NCI-H146 treated with DMSO at 0.1 percent for 48 hours (cell line): ENCODE results near the gene CEP97.

Experiments
- DNase-seq: peaks from one replicate; lab custom pipeline; 2025; ENCODE audit not compliant: unreplicated experiment; lab: John Stamatoyannopoulos, UW

CEP97 gene

DNA sequence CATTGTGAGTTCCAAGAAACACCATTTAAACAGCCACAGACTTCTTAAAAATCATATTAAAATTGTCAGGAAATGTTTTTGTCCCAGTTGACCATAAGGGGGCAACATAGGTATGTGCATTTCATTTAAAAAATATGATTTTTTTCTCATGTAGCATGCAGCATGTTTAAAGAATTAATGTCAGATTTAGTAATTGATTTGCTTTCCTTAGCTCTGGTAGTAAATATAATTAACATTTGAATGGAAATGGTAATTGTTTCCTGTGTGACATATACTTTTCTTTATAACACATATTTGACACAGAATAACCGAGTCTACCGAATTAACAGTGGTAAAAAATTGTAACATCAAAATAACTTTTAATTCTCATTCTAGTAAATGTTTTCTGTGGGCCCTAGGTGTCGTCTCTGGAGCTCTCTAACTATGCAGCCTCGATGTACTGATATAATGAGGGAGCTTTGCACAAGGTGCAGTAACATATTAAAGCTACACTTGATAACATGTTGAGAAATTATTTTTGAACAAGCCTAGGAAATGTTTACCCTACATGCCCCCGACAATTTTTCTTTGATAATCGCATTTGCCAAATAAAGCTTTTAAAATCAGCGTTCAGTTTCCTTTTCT is 89.5 kb downstream of the CEP97 start:
- DNase-seq: no peak

DNA sequence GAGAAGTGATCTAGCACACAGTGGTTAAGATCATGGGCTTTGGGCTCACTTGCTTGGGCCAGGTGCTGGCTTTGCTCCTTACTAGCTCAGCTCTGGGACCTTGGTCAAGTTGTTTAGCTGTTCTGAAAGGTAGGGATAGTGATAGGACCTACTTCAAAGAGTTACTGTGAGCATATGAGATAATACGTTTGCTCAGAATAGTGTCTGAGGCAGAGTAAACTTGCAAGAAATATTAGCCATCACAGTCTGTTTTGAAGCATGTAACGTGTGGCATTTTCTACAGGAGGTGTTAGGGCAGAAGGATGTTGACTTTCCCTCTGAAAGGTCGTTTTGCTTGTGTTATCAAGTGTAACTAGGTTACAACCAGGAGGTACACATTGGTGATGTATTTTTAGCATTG is 90.4 kb downstream of the CEP97 start:
- no peak for DNase-seq

DNA sequence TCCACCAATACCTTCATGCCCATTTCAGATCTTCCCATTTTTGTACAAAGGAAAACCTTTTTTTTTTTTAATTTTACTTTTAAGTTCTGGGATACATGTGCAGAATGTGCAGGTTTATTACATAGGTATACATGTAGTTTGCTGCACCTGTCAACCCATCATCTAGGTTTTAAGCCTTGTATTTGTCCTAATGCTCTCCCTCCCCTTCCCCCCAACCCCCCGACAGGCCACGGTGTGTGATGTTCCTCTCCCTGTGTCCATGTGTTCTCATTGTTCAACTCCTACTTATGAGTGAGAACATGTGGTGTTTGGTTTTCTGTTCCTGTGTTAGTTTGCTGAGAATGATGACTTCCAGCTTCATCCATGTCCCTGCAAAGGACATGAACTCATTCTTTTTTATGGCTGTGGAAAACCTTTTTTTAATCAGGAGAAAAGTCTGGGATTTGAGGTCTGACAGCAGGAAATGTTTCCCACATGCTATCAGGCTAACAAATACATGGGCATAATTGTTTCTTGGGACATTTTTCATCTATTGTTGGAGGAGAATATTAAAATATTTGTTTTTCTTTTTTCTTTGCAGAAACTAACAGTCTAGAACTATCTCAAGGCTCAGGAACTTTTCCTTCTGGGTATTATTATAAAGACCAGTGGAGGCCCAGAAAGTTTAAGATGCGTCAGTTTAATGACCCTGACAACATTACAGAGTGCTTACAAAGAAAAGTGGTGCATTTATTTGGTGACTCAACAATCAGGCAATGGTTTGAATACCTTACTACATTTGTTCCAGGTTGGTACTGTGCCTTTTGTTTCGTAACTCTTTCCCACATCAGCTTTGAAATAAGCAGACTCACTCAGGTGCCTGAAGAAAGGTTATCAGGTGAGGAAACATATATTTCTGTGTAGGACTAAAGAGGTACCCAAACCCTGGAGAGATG is 92.1 kb downstream of the CEP97 start:
- DNase-seq: no peak

DNA sequence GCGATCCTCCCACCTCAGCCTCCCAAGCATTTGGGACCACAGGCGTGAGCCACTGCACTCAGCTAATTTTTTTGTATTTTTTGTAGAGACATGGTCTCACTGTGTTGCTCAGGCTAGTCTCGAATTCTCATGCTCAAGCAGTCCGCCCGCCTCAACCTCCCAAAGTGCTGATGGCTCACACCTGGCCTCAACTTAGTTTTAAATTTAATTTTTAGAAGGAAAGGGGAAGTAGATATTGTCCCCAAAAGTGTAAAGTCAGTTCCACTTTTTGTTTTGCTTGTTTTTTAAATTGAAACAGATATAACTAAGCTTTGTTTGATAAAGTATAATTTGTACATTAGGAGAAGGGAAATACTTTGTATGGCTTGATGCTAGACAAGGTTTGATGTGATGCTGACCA is 93.6 kb downstream of the CEP97 start:
- DNase-seq: no peak

DNA sequence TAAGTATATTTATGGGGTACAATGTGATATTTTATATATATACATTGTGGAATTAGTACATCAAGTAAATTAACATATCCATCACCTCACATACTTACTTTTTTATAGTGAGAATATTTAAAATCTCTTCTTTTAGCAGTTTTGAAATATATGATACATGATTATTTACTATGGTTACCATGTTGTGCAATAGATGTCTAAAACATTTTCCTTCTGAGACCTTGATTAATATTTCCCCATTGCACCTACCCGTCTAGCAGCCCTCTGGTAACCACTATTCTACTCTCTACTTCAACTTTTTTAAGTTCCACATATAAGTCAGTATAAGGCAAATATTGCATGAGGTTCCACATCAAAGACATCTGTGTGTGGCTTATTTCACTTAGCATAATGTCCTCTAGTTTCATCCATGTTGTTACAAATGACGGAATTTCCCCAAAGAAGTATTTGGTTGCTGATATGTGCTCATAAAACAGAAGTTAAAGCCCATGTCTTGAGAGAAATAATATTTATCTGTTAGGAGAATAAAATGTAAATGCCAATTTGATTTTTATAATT is 95.3 kb downstream of the CEP97 start:
- no peak for DNase-seq
